Suprapubic skin (tissue), 3 donors: ENCODE data around the gene CATSPERD.

Source experiments
- POLR2A ChIP-seq, 2 donors: fragments of 450-650 bp; IDR thresholded peaks; one replicate each; pipeline ENCODE4 v1.6.1; 2017; ENCODE audit warnings: antibody characterized with exemption in 2 of 2, mild to moderate bottlenecking in 2 of 2, moderate library complexity in 2 of 2
- TF ChIP-seq, protein P1 (sequence below), 2 donors: fragments of 200-600 bp in 1 of 2; fragments of 450-650 bp in 1 of 2; sonication (generic) in 1 of 2; IDR thresholded peaks; one replicate each; pipeline ENCODE4 v1.5.1; 2016 to 2019; ENCODE audit warnings: antibody characterized with exemption in 2 of 2, mild to moderate bottlenecking in 1 of 2, moderate library complexity in 1 of 2

DNA sequence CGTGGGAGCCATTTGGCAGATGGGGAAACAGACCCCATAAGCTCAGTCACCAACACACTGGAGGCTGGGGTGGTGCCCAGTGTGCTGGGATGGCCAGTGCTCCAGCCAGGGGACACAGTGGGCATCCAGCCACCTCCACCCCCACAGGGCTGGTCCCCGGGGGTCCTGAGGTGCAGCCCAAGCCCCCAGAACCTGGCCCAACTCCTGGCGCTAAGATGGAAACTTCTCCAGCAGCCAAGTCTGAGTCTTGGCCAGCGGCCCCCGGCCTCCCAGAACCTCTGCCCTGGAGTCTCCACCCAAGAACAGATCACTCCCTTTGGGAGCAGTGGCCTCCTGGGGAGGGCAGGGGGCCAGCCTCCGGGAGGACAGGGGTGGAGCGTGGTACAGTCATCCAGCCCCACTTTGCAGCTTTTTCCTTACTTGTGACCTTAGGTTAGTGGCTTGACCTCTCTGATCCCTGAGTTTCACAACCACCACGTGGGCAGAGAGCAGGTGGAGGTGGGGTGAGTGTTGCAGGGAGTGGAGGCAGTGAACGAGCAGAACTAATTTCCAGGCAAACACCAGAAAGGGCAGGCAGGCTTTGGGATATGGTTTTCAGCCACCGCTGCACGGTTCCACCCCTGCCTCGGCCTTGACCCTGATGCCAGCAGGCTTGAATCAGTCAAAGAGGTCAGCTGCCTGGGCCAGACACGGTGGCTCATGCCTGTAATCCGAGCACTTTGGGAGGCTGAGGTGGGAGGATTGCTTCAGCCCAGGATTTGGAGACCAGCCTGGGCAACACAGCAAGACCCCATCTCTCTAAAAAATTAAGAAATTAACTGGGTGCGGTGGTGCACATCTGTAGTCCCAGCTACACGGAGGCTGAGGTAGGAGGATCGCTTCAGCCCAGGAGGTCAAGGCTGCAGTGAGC is 80.2 kb downstream of the CATSPERD start:
- TF ChIP-seq POLR2A (IDR thresholded peaks at IDR 0.05): no peak
- TF ChIP-seq, protein P1, sequence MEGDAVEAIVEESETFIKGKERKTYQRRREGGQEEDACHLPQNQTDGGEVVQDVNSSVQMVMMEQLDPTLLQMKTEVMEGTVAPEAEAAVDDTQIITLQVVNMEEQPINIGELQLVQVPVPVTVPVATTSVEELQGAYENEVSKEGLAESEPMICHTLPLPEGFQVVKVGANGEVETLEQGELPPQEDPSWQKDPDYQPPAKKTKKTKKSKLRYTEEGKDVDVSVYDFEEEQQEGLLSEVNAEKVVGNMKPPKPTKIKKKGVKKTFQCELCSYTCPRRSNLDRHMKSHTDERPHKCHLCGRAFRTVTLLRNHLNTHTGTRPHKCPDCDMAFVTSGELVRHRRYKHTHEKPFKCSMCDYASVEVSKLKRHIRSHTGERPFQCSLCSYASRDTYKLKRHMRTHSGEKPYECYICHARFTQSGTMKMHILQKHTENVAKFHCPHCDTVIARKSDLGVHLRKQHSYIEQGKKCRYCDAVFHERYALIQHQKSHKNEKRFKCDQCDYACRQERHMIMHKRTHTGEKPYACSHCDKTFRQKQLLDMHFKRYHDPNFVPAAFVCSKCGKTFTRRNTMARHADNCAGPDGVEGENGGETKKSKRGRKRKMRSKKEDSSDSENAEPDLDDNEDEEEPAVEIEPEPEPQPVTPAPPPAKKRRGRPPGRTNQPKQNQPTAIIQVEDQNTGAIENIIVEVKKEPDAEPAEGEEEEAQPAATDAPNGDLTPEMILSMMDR (IDR thresholded peaks at IDR 0.05): no peak
